Uterus (tissue), 4 donors: ENCODE measurements around the gene KIRREL3. TPM values are rescaled to one million over a fixed set of nuclear protein-coding genes. Genes with fewer than 3 reads are reported as not detected.

Experiments used
- DNase-seq, 2 donors: peaks; one replicate each; pipeline ENCODE4 v3.0.0-alpha.2; 2019 to 2020
- H3K27ac ChIP-seq, 2 donors: fragments of 200-600 bp; sonication (generic); 1 replicate in 1 of 2; 2 replicates in 1 of 2; pipeline ENCODE4 v1.5.1; 2016 to 2018
- H3K27me3 ChIP-seq, 2 donors: fragments of 200-600 bp; sonication (generic); one replicate each; pipeline ENCODE4 v1.5.1; 2018 to 2019; ENCODE audit warnings: control low read depth in 1 of 2
- H3K36me3 ChIP-seq, 2 donors: fragments of 200-600 bp; sonication (generic); one replicate each; pipeline ENCODE4 v1.5.1; 2019; ENCODE audit warnings: control low read depth in 1 of 2
- H3K4me1 ChIP-seq, 2 donors: fragments of 200-600 bp; sonication (generic); one replicate each; pipeline ENCODE4 v1.5.1; 2018 to 2019; ENCODE audit warnings: control low read depth in 1 of 2
- H3K4me3 ChIP-seq, 2 donors: fragments of 200-600 bp; sonication (generic); 1 replicate in 1 of 2; 2 replicates in 1 of 2; pipeline ENCODE4 v1.5.1; 2018 to 2019; ENCODE audit warnings: mild to moderate bottlenecking in 1 of 2
- H3K9me3 ChIP-seq, 2 donors: fragments of 200-600 bp; sonication (generic); one replicate each; pipeline ENCODE4 v1.5.1; 2019; ENCODE audit warnings: control low read depth in 1 of 2
- POLR2A ChIP-seq, 2 donors: fragments of 450-650 bp; IDR thresholded peaks; one replicate each; pipeline ENCODE4 v1.6.1; 2016; ENCODE audit warnings: antibody characterized with exemption in 2 of 2, mild to moderate bottlenecking in 1 of 2, moderate library complexity in 1 of 2
- intact Hi-C: fragments of 100-400 bp; cut with DNase I; formaldehyde crosslinking; loops from one replicate; pipeline ENCODE4 v1.15.1; 2023; ENCODE audit warnings: low total_unique reads
- total RNA-seq, 4 donors: library from RNA; depleted of rRNA in 3 of 4; stranded (reverse); fragments of >200 nt in 3 of 4; gene quantifications; one replicate each; pipeline versions ENCODE4 v1.1.0 to v1.2.4, GENCODE V29; 2014 to 2023
- TF ChIP-seq, protein P1 (sequence below), 4 experiments: fragments of 200-600 bp in 2 of 4; fragments of 450-650 bp in 2 of 4; sonication (generic) in 2 of 4; IDR thresholded peaks; one replicate each; pipeline ENCODE4 v1.5.1; 2016 to 2019; ENCODE audit warnings: antibody characterized with exemption in 4 of 4, mild to moderate bottlenecking in 2 of 4, moderate library complexity in 1 of 4
- donor health status: DM: yes; HTN: yes; CAD: no.

KIRREL3 gene
- total RNA-seq, 4 donors from 2014 or later = 10.0 TPM; not detected in 3

DNA sequence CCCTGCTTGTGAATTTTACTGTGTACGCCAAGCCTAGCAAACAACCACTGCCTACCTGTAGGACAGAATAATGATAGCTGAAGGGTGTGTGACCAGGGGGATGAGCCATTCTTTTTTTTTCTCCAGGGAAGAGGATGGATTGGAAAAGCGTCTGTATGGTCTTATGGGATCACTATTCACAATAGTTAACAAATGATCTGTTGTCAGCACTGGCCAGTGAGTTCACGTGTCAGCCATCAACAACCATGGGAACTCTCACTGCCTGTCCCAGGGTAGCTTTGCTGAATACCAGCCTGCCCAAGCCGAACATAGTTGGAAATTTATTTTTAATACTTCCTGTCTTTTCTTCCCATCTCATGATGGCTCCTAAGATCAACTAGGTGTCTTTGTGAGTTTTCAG lies 474.9 kb downstream of the KIRREL3 start:
- Histone ChIP-seq H3K36me3 (no peaks in the 10 kb centered on the region), H3K27ac (no peak overlapping the region), H3K4me1 (no peaks in the 10 kb centered on the region), H3K4me3 (no peak overlapping the region), H3K9me3 (no peaks in the 10 kb centered on the region), H3K27me3 (no peaks in the 10 kb centered on the region)
- intact Hi-C loops = no loop called here
- no peak for DNase-seq
- TF ChIP-seq POLR2A (IDR thresholded peaks at IDR 0.05) = no peak
- TF ChIP-seq, protein P1, sequence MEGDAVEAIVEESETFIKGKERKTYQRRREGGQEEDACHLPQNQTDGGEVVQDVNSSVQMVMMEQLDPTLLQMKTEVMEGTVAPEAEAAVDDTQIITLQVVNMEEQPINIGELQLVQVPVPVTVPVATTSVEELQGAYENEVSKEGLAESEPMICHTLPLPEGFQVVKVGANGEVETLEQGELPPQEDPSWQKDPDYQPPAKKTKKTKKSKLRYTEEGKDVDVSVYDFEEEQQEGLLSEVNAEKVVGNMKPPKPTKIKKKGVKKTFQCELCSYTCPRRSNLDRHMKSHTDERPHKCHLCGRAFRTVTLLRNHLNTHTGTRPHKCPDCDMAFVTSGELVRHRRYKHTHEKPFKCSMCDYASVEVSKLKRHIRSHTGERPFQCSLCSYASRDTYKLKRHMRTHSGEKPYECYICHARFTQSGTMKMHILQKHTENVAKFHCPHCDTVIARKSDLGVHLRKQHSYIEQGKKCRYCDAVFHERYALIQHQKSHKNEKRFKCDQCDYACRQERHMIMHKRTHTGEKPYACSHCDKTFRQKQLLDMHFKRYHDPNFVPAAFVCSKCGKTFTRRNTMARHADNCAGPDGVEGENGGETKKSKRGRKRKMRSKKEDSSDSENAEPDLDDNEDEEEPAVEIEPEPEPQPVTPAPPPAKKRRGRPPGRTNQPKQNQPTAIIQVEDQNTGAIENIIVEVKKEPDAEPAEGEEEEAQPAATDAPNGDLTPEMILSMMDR (IDR thresholded peaks at IDR 0.05) = no peak

DNA sequence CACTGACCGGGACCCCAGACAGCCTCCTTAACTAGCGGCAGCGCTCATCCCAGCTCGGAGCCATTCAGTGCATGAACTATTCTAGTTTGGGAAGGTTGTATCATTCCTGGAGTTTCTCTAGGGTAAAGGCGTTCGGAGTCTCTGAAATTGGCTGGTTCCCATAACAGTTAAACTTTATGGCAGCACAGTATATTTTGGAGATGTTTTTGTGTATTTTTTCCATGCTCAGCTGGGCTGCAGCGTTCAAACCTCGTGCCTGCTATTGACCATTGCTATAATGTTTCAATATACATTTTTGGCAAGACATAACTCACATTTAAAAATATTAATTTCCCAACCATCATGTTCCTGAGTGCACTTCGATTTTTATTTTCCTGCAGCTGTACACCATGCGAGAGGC lies 475.4 kb downstream of the KIRREL3 start:
- Histone ChIP-seq H3K36me3 (no peaks in the 10 kb centered on the region), H3K4me3 (no peak overlapping the region), H3K4me1 (no peaks in the 10 kb centered on the region), H3K27me3 (no peaks in the 10 kb centered on the region), H3K27ac (no peak overlapping the region), H3K9me3 (no peaks in the 10 kb centered on the region)
- intact Hi-C loops = no loop called here
- TF ChIP-seq, protein P1 (IDR thresholded peaks at IDR 0.05) = no peak
- no peak for TF ChIP-seq POLR2A (IDR thresholded peaks at IDR 0.05)
- DNase-seq = no peak

DNA sequence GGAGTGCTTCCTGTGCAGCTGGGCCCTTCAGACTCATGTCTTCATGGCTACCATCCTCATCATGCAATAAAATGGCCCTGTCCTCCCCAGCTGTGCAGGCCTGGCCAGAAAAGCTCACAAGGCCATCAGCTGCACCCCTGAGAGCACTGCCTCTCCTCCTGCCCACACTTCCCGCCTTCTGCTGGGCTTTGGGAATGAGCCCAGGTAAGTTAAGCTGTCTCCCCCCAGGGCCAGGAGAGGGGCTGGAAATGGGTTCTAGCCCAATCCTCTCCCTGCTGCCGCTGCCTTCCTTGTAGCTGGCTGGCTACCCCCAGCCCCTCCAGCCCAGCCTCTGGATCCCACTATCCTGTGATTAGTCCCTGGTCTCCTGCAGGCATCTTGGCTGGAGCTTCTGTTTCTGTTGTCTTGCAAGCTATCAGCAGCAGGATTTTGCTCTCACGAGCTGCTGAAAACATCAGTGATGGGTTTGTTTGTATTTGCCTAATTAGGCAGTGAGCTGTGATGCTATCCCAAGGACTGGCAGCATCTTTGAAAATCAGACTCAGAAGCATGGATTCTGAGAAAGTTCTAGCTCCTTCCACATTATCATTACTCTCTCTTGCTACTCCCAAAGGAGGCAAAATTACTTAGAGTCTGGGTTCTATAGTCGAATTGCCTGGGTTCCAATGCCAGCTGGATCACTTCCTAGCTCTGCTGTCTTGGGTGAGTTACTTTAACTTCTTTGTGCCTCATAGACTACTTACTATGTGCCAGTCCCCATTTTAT lies 476.9 kb downstream of the KIRREL3 start:
- H3K9me3 ChIP-seq = no peaks in the 10 kb centered on the region
- H3K4me1 ChIP-seq = no peaks in the 10 kb centered on the region
- TF ChIP-seq POLR2A (IDR thresholded peaks at IDR 0.05) = no peak
- TF ChIP-seq, protein P1 (IDR thresholded peaks at IDR 0.05) = no peak
- no peaks in the 10 kb centered on the region for H3K27me3 ChIP-seq
- H3K4me3 ChIP-seq = no peak overlapping the region
- H3K36me3 ChIP-seq = no peaks in the 10 kb centered on the region
- no peak overlapping the region for H3K27ac ChIP-seq
- intact Hi-C loops = no loop called here
- DNase-seq = no peak

DNA sequence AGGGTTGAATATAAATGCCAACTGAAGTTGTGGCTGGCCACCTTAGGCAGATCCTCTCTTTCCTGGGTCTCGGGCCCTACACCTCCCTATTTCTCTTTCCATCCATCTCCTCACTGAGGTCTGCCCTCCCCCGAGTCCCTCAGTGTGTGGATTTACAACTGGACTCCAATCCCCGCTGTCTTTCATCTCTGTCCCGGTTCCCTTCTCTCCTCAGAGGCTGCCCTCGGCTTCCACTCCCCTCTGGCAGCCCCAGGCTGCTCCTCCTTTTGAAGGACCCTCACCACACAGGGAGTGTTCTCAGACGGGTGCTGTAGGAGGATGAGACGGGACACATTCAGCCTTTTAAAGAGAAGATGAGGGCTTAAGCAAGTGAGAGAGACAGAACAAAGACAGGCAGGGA lies 478.0 kb downstream of the KIRREL3 start:
- Histone ChIP-seq H3K4me3 (no peak overlapping the region), H3K27ac (no peak overlapping the region), H3K9me3 (no peaks in the 10 kb centered on the region), H3K27me3 (no peaks in the 10 kb centered on the region), H3K4me1 (no peaks in the 10 kb centered on the region), H3K36me3 (no peaks in the 10 kb centered on the region)
- intact Hi-C loops = no loop called here
- TF ChIP-seq, protein P1 (IDR thresholded peaks at IDR 0.05) = no peak
- TF ChIP-seq POLR2A (IDR thresholded peaks at IDR 0.05) = no peak
- no peak for DNase-seq

DNA sequence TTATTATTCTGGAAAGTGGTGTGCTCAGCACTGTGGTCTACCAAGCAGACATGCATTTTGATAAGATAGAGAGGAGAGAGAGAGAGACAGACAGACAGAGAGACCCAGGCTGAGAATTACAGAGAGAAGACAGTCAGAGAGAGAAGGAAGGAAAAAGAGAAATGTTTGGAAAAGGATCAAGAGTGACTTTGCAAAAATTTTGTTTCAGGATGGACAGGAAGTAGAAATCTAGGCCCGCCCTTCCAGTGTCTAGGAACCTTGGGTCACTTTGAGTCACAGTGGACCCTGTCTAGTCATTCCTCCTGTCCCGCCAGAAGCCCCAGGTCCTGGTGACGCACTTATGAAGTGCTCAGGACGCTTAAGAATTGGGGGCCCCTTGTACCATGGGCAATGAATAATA lies 478.4 kb downstream of the KIRREL3 start:
- TF ChIP-seq, protein P1 (IDR thresholded peaks at IDR 0.05) = no peak
- no peak for TF ChIP-seq POLR2A (IDR thresholded peaks at IDR 0.05)
- Histone ChIP-seq H3K27me3 (no peaks in the 10 kb centered on the region), H3K27ac (no peak overlapping the region), H3K36me3 (no peaks in the 10 kb centered on the region), H3K4me1 (no peaks in the 10 kb centered on the region), H3K4me3 (no peak overlapping the region), H3K9me3 (no peaks in the 10 kb centered on the region)
- no peak for DNase-seq
- intact Hi-C loops = no loop called here
